ENCODE results near the gene NOS1.
A peak's percentile ranks its signal among the peaks of the same experiment; 100 is the strongest.
"Not testable (repeated sequence)": the region's sequence is repeated elsewhere in the genome, so short reads cannot be mapped to it uniquely, and the experiment has no call there.

The NOS1 gene

GRCh38 chr12:117361347-117361751 lies at the start of gene NOS1:
TSS of gene NOS1 (minus strand) at chr12:117361626. CDS start at chr12:117331069, 30,557 bp downstream.
- DNase-seq (ENCODE audit: low read depth, low spot score): no peak

GRCh38 chr12:117409286-117409685 lies 47.9 kb upstream of the NOS1 start:
- DNase-seq (ENCODE audit: low read depth, low spot score): no peak

GRCh38 chr12:117408161-117408791 lies 46.9 kb upstream of the NOS1 start:
- no peak for DNase-seq (ENCODE audit: low read depth, low spot score)

- no peak for DNase-seq (ENCODE audit: low read depth, low spot score)
These were observed 43.5 kb upstream of the NOS1 start for GRCh38 chr12:117404940-117405339.

GRCh38 chr12:117404203-117404853 lies 42.9 kb upstream of the NOS1 start:
- DNase-seq (ENCODE audit: low read depth, low spot score): no peak

GRCh38 chr12:117403586-117404139 lies 42.2 kb upstream of the NOS1 start:
- DNase-seq (ENCODE audit: low read depth, low spot score): no peak

GRCh38 chr12:117402363-117402762 lies 40.9 kb upstream of the NOS1 start:
- DNase-seq (ENCODE audit: low read depth, low spot score): no peak

- no peak for DNase-seq (ENCODE audit: low read depth, low spot score)
These were observed 39.5 kb upstream of the NOS1 start for GRCh38 chr12:117400912-117401311.

- DNase-seq (ENCODE audit: low read depth, low spot score): not testable (repeated sequence)
These were observed 37.1 kb upstream of the NOS1 start for GRCh38 chr12:117398482-117398881.

GRCh38 chr12:117395766-117396165 lies 34.3 kb upstream of the NOS1 start:
- no peak for DNase-seq (ENCODE audit: low read depth, low spot score)

GRCh38 chr12:117394491-117394890 lies 33.1 kb upstream of the NOS1 start:
- DNase-seq (ENCODE audit: low read depth, low spot score): no peak

GRCh38 chr12:117393656-117394055 lies 32.2 kb upstream of the NOS1 start:
- no peak for DNase-seq (ENCODE audit: low read depth, low spot score)

GRCh38 chr12:117390866-117391265 lies 29.4 kb upstream of the NOS1 start:
- no peak for DNase-seq (ENCODE audit: low read depth, low spot score)

GRCh38 chr12:117388951-117389446 lies 27.6 kb upstream of the NOS1 start:
- DNase-seq (ENCODE audit: low read depth, low spot score): no peak

- DNase-seq (ENCODE audit: low read depth, low spot score): no peak
These were observed 26.4 kb upstream of the NOS1 start for GRCh38 chr12:117387832-117388231.

- no peak for DNase-seq (ENCODE audit: low read depth, low spot score)
These were observed 23.3 kb upstream of the NOS1 start for GRCh38 chr12:117384735-117385134.

- DNase-seq (ENCODE audit: low read depth, low spot score): no peak
These were observed 18.7 kb upstream of the NOS1 start for GRCh38 chr12:117380083-117380482.

- DNase-seq (ENCODE audit: low read depth, low spot score): no peak
These were observed 16.3 kb upstream of the NOS1 start for GRCh38 chr12:117377758-117378157.

- DNase-seq (ENCODE audit: low read depth, low spot score): no peak
These were observed 9.2 kb upstream of the NOS1 start for GRCh38 chr12:117370588-117370987.

- DNase-seq (ENCODE audit: low read depth, low spot score): not testable (repeated sequence)
These were observed 8.6 kb upstream of the NOS1 start for GRCh38 chr12:117370000-117370399.

GRCh38 chr12:117367006-117367638 lies 5.7 kb upstream of the NOS1 start:
- peak; percentile 6 for DNase-seq (ENCODE audit: low read depth, low spot score)

GRCh38 chr12:117365049-117365616 lies 3.7 kb upstream of the NOS1 start:
- DNase-seq (ENCODE audit: low read depth, low spot score): no peak

All from activated CD4-positive, CD25-positive, alpha-beta regulatory T cell treated with anti-CD3 and anti-CD28 coated beads, Interleukin-2, amount 50 U/mL, for 16 hours (primary cell).